A549 (cell line): ENCODE measurements around the gene TBCA.

ENCODE experiments used
- HEYL ChIP-seq: fragments of 250-450 bp; sonication (Bioruptor Pico); IDR thresholded peaks from 2 replicates; pipeline ENCODE4 v1.8.0; 2021; ENCODE audit warnings: mild to moderate bottlenecking, moderate library complexity
- RAD21 ChIP-seq, 2 experiments: fragments of >200 bp in 1 of 2; sonication (Bioruptor Twin) in 1 of 2; formaldehyde crosslinking in 1 of 2; IDR thresholded peaks in 1 of 2; conservative IDR thresholded peaks in 1 of 2; 2 replicates in 1 of 2; 3 replicates in 1 of 2; pipeline ENCODE4 v1.6.1; 2012 to 2018; ENCODE audit warnings: inconsistent platforms in 1 of 2
- RFX5 ChIP-seq: fragments of 450-650 bp; IDR thresholded peaks from 2 replicates; pipeline ENCODE4 v1.7.1; 2014; ENCODE audit warnings: antibody characterized with exemption, mild to moderate bottlenecking, moderate library complexity
- TF ChIP-seq, protein P1 (sequence below): fragments of >200 bp; sonication (Bioruptor Twin); formaldehyde crosslinking; IDR thresholded peaks from 3 replicates; pipeline ENCODE4 v1.5.1; 2016

DNA sequence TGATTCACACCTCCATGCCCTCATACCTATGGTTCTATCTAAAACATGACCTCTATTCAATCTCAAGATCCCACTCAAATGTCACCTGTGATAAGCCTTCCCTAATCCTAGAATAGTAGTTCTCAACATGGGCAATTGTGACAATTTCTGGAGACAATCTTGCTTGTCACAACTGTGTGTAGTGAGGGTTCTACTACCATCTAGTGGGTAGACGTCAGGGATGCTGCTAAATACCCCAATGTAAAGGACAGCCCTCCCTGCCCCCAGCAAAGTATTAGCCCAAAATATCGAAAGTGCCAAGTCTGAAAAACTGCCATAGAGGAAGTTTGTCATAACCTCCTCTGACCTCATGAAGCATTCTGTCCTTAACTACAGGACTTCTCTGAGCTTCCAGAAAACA is 32.0 kb downstream of the TBCA start:
- TF ChIP-seq RFX5 (no peak), HEYL (CRISPR knock-in tag) (no peak), RAD21 (conservative IDR thresholded peaks at IDR 0.05 in 1 of 2, IDR thresholded peaks at IDR 0.05 in 1 of 2) (no peak)
- TF ChIP-seq, protein P1, sequence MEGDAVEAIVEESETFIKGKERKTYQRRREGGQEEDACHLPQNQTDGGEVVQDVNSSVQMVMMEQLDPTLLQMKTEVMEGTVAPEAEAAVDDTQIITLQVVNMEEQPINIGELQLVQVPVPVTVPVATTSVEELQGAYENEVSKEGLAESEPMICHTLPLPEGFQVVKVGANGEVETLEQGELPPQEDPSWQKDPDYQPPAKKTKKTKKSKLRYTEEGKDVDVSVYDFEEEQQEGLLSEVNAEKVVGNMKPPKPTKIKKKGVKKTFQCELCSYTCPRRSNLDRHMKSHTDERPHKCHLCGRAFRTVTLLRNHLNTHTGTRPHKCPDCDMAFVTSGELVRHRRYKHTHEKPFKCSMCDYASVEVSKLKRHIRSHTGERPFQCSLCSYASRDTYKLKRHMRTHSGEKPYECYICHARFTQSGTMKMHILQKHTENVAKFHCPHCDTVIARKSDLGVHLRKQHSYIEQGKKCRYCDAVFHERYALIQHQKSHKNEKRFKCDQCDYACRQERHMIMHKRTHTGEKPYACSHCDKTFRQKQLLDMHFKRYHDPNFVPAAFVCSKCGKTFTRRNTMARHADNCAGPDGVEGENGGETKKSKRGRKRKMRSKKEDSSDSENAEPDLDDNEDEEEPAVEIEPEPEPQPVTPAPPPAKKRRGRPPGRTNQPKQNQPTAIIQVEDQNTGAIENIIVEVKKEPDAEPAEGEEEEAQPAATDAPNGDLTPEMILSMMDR, result no peak
